Endothelial cell of umbilical vein (primary cell): ENCODE data around the gene ORC2.

Source experiments
- CTCF ChIP-seq, 2 donors: IDR thresholded peaks; 1 replicate in 1 of 2; 2 replicates in 1 of 2; pipeline ENCODE4 v1.5.1; 2011; ENCODE audit warnings: low read length in 2 of 2, mild to moderate bottlenecking in 2 of 2, moderate library complexity in 2 of 2, control low read depth in 1 of 2, inconsistent platforms in 1 of 2, low read depth in 1 of 2; ENCODE audit not compliant: insufficient read depth in 1 of 2; ENCODE audit errors: extremely low read depth in 1 of 2
- EZH2 ChIP-seq: IDR thresholded peaks from 2 replicates; pipeline ENCODE4 v1.6.1; 2012; ENCODE audit warnings: borderline replicate concordance, low read depth, mild to moderate bottlenecking, moderate library complexity, low read length, inconsistent platforms; ENCODE audit not compliant: severe bottlenecking
- FOS ChIP-seq: IDR thresholded peaks from 2 replicates; pipeline ENCODE4 v1.6.1; 2011; ENCODE audit warnings: mild to moderate bottlenecking, low read length, moderate library complexity, borderline replicate concordance; ENCODE audit not compliant: insufficient read depth
- GATA2 ChIP-seq: IDR thresholded peaks from 2 replicates; pipeline ENCODE4 v1.7.0; 2011; ENCODE audit warnings: low read depth, mild to moderate bottlenecking, moderate library complexity, mixed read lengths, low read length; ENCODE audit not compliant: insufficient read length, insufficient read depth
- JUN ChIP-seq: IDR thresholded peaks from 2 replicates; pipeline ENCODE4 v1.6.1; 2011; ENCODE audit warnings: borderline replicate concordance, low read depth; ENCODE audit not compliant: insufficient read length, insufficient read depth
- MAX ChIP-seq: IDR thresholded peaks from 2 replicates; pipeline ENCODE4 v1.6.1; 2011; ENCODE audit not compliant: insufficient read depth, insufficient read length
- MYC ChIP-seq: IDR thresholded peaks from one replicate; pipeline ENCODE4 v1.6.1; 2011; ENCODE audit warnings: mild to moderate bottlenecking, low read depth, low read length
- POLR2A ChIP-seq: IDR thresholded peaks from 2 replicates; pipeline ENCODE4 v1.6.1; 2012; ENCODE audit warnings: low read depth, mild to moderate bottlenecking, control low read depth, low read length
- POLR2AphosphoS5 ChIP-seq: IDR thresholded peaks from 2 replicates; pipeline ENCODE4 v1.6.1; 2012; ENCODE audit warnings: low read depth, mild to moderate bottlenecking, control low read depth, low read length, moderate library complexity; ENCODE audit not compliant: insufficient read depth

GRCh38 chr2:200968162-200968561, 4.7 kb upstream of the ORC2 start:
- no peak for TF ChIP-seq GATA2
- no peak for TF ChIP-seq CTCF (IDR thresholded peaks at IDR 0.05; ENCODE audit: extremely low read depth in 1 of 2, insufficient read depth in 1 of 2, low read depth in 1 of 2, low read length in 2 of 2)
- TF ChIP-seq POLR2A: no peak
- TF ChIP-seq POLR2AphosphoS5: no peak
- TF ChIP-seq MYC: no peak
- TF ChIP-seq JUN: no peak
- no peak for TF ChIP-seq FOS
- TF ChIP-seq EZH2: no peak
- TF ChIP-seq MAX: no peak
